B cell (primary cell): ENCODE results near the gene TTC23L. TPM values are rescaled to one million over a fixed set of nuclear protein-coding genes. Genes with fewer than 3 reads are reported as not detected.

Experiments
- ATAC-seq: fragments of 200-7000 bp; cut with Tn5 transposase; one replicate; pipeline ENCODE4 v1.10.0; 2021; ENCODE audit warnings: low read depth, mild to moderate bottlenecking, moderate number of reproducible peaks, moderate library complexity
- CTCF ChIA-PET: fragments of 350-600 bp; sonication (Branson Sonifier 250); formaldehyde crosslinking; loops from one replicate; lab custom pipeline; 2021; ENCODE audit warnings: antibody characterized with exemption, inconsistent platforms; lab: Charles Lee
- POLR2A ChIA-PET: fragments of 350-600 bp; sonication (Branson Sonifier 250); formaldehyde crosslinking; loops from one replicate; lab custom pipeline; 2021; ENCODE audit warnings: antibody characterized with exemption; lab: Charles Lee
- DNase-seq: peaks from one replicate; pipeline ENCODE4 v3.0.0; 2013
- H2AFZ ChIP-seq: 2 replicates; pipeline ENCODE4 v1.6.1; 2012; ENCODE audit warnings: mild to moderate bottlenecking, low read depth, low read length; ENCODE audit not compliant: insufficient read depth, poor library complexity, severe bottlenecking
- H3K27ac ChIP-seq, 2 donors: 1 replicate in 1 of 2; 2 replicates in 1 of 2; pipeline ENCODE4 v1.5.1; 2012 to 2013; ENCODE audit warnings: low read length in 2 of 2, mild to moderate bottlenecking in 2 of 2, moderate library complexity in 1 of 2
- H3K27me3 ChIP-seq, 4 experiments: fragments of 200-600 bp in 1 of 4; sonication (generic) in 1 of 4; replicated peaks in 1 of 4; 1 replicate in 2 of 4; 2 replicates in 2 of 4; pipeline versions ENCODE4 v1.6.1 to v1.7.0; 2013 to 2016; ENCODE audit warnings: low read length in 3 of 4, mild to moderate bottlenecking in 2 of 4, mixed read lengths in 1 of 4, moderate library complexity in 1 of 4; ENCODE audit not compliant: insufficient read depth in 4 of 4, control insufficient read depth in 3 of 4; ENCODE audit errors: control extremely low read depth in 1 of 4
- H3K36me3 ChIP-seq, 2 experiments: replicated peaks in 1 of 2; 1 replicate in 1 of 2; 2 replicates in 1 of 2; pipeline versions ENCODE4 v1.6.1 to v1.7.1; 2013; ENCODE audit warnings: low read length in 1 of 2; ENCODE audit not compliant: insufficient read depth in 2 of 2, control insufficient read depth in 1 of 2; ENCODE audit errors: control extremely low read depth in 1 of 2, extremely low read depth in 1 of 2
- H3K4me1 ChIP-seq, 2 donors: fragments of 200-600 bp in 1 of 2; sonication (generic) in 1 of 2; 1 replicate in 1 of 2; 2 replicates in 1 of 2; pipeline versions ENCODE4 v1.5.1 to v1.6.1; 2013 to 2017; ENCODE audit warnings: low read length in 2 of 2; ENCODE audit not compliant: control insufficient read depth in 2 of 2, insufficient read depth in 2 of 2
- H3K4me2 ChIP-seq: replicated peaks from 2 replicates; pipeline ENCODE3; 2012; ENCODE audit warnings: mild to moderate bottlenecking, low read depth, low read length; ENCODE audit not compliant: poor library complexity, severe bottlenecking
- H3K4me3 ChIP-seq, 5 experiments: fragments of 200-600 bp in 1 of 5; sonication (generic) in 1 of 5; 1 replicate in 3 of 5; 2 replicates in 2 of 5; pipeline versions ENCODE4 v1.5.1 to v1.7.0; 2011 to 2016; ENCODE audit warnings: low read length in 4 of 5, mild to moderate bottlenecking in 4 of 5, low read depth in 2 of 5, control low read depth in 1 of 5, moderate library complexity in 1 of 5; ENCODE audit not compliant: insufficient read depth in 1 of 5; ENCODE audit errors: control extremely low read depth in 1 of 5, extremely low read depth in 1 of 5
- H3K79me2 ChIP-seq: fragments of 200-600 bp; sonication (generic); one replicate; pipeline ENCODE4 v1.6.0; 2016; ENCODE audit warnings: low read length; ENCODE audit not compliant: control insufficient read depth, insufficient read depth
- H3K9ac ChIP-seq: fragments of 200-600 bp; sonication (generic); 2 replicates; pipeline ENCODE4 v1.6.1; 2017; ENCODE audit warnings: mild to moderate bottlenecking, low read length, moderate library complexity
- H3K9me3 ChIP-seq, 3 donors: one replicate each; pipeline versions ENCODE4 v1.6.1 to v1.7.1; 2013; ENCODE audit warnings: low read length in 2 of 3; ENCODE audit not compliant: control insufficient read depth in 2 of 3, insufficient read depth in 1 of 3; ENCODE audit errors: control extremely low read depth in 1 of 3
- H4K20me1 ChIP-seq: 2 replicates; pipeline ENCODE4 v1.6.0; 2012; ENCODE audit warnings: mild to moderate bottlenecking, low read length; ENCODE audit not compliant: insufficient read depth, control insufficient read depth, poor library complexity, severe bottlenecking
- H3K27ac Mint-ChIP-seq: one replicate; pipeline ENCODE4 v1.8.0; 2021; ENCODE audit warnings: mixed read lengths
- H3K27me3 Mint-ChIP-seq: one replicate; pipeline ENCODE4 v1.8.0; 2021; ENCODE audit warnings: mixed read lengths
- H3K4me1 Mint-ChIP-seq: one replicate; pipeline ENCODE4 v1.8.0; 2021; ENCODE audit warnings: mixed read lengths
- H3K4me3 Mint-ChIP-seq: one replicate; pipeline ENCODE4 v1.8.0; 2021; ENCODE audit warnings: mixed read lengths
- H3K9me3 Mint-ChIP-seq: one replicate; pipeline ENCODE4 v1.8.0; 2022; ENCODE audit warnings: mixed read lengths; ENCODE audit not compliant: insufficient read depth
- CTCF ChIP-seq: fragments of 200-600 bp; IDR thresholded peaks from one replicate; pipeline ENCODE4 v1.8.0; 2022; ENCODE audit warnings: antibody characterized with exemption, mild to moderate bottlenecking
- EZH2 ChIP-seq: IDR thresholded peaks from 2 replicates; pipeline ENCODE4 v1.6.1; 2012; ENCODE audit warnings: borderline replicate concordance, low read depth, mild to moderate bottlenecking, moderate library complexity, low read length; ENCODE audit not compliant: insufficient read depth, poor library complexity, severe bottlenecking
- intact Hi-C: fragments of 100-400 bp; cut with micrococcal nuclease; formaldehyde crosslinking; loops from one replicate; pipeline ENCODE4 v1.10.0; 2022
- polyA plus RNA-seq: library from polyadenylated mRNA; depleted of rRNA; stranded (reverse); fragments of >200 nt; gene quantifications from 2 replicates; pipeline ENCODE4 v1.2.3, GENCODE V29; 2012
- total RNA-seq, 2 donors: library from RNA; stranded (reverse); fragments of 120-200 nt in 1 of 2; gene quantifications; 1 replicate in 1 of 2; 2 replicates in 1 of 2; pipeline versions ENCODE4 v1.2.3 to v1.2.4, GENCODE V29; 2013 to 2022

Gene TTC23L
- total and polyA plus RNA-seq, 2 donors (not counting 1 experiment from before 2014, with no cell fraction given): 0.03 to 0.15 TPM

- Mint-ChIP-seq H3K4me1 (no peaks in the 10 kb centered on the region), H3K27ac (no peak overlapping the region), H3K9me3 (peaks cover 5% of the 10 kb centered on the region), H3K4me3 (no peak overlapping the region), H3K27me3 (peaks cover 4% of the 10 kb centered on the region)
- H3K36me3 ChIP-seq: no peaks in the 10 kb centered on the region
- ATAC-seq (no peak), DNase-seq (no peak)
- no peak for TF ChIP-seq CTCF
- TF ChIP-seq EZH2: no peak
- no peaks in the 10 kb centered on the region for H3K27me3 ChIP-seq
- H4K20me1 ChIP-seq: no peaks in the 10 kb centered on the region
- no peak overlapping the region for H3K4me3 ChIP-seq
- H3K4me2 ChIP-seq: no peak overlapping the region
- H2AFZ ChIP-seq: no peak overlapping the region
- intact Hi-C loops: no loop called here
- H3K27ac ChIP-seq: no peak overlapping the region
- no peak overlapping the region for H3K9ac ChIP-seq
- CTCF ChIA-PET: no interaction called here
- no peaks in the 10 kb centered on the region for H3K79me2 ChIP-seq
- POLR2A ChIA-PET: no interaction called here
- no peaks in the 10 kb centered on the region for H3K4me1 ChIP-seq
- peaks cover 0 to 7% (median 3%) of the 10 kb centered on the region in 3 donors for H3K9me3 ChIP-seq
Observed at GRCh38 chr5:34876275-34876674, 37.3 kb downstream of the TTC23L start.

DNA sequence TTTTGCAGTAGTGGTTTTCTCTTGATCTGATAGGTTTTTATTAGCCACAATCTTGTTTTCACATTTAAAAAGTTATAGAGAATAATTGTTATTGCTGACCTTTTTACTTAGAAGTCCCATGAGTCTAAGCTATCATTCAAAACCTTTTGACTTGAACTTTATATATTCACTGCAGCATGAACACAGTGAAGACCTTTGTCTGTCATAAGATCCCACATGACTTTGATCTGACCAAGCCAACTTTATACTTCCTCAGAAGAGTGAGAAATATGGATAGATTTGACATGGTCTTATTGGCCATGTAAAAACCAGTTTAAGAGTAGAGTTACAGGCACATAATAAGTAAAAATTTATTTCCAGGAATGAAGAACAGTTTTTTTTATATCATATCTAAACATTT is 42.3 kb downstream of the TTC23L start:
- ChIA-PET POLR2A (no interaction called here), CTCF (no interaction called here)

More for the DNA sequence above, 42.3 kb downstream of the TTC23L start:
- H3K27ac ChIP-seq: no peak overlapping the region
- peaks cover 8% of the 10 kb centered on the region for H3K27me3 Mint-ChIP-seq
- no peak overlapping the region for H3K9ac ChIP-seq
- H3K4me3 ChIP-seq: no peak overlapping the region
- no peaks in the 10 kb centered on the region for H4K20me1 ChIP-seq
- intact Hi-C loops: no loop called here
- H3K4me1 Mint-ChIP-seq: no peaks in the 10 kb centered on the region
- no peak overlapping the region for H3K27ac Mint-ChIP-seq
- no peak overlapping the region for H3K4me3 Mint-ChIP-seq
- ATAC-seq (no peak), DNase-seq (no peak)
- H3K4me1 ChIP-seq: no peaks in the 10 kb centered on the region
- no peaks in the 10 kb centered on the region for H3K27me3 ChIP-seq
- H2AFZ ChIP-seq: no peak overlapping the region
- H3K9me3 Mint-ChIP-seq: peaks cover 4% of the 10 kb centered on the region
- H3K79me2 ChIP-seq: no peaks in the 10 kb centered on the region
- H3K36me3 ChIP-seq: no peaks in the 10 kb centered on the region
- peaks cover 0 to 2% (median 0%) of the 10 kb centered on the region in 3 donors for H3K9me3 ChIP-seq
- no peak for TF ChIP-seq CTCF
- H3K4me2 ChIP-seq: no peak overlapping the region
